Neural cell (in vitro differentiated cells): ENCODE measurements around the gene SH3TC2. TPM values are rescaled to one million over a fixed set of nuclear protein-coding genes. Genes with fewer than 3 reads are reported as not detected.

Experiments used
- H2AFZ ChIP-seq: fragments of 200-600, 300-800 bp; sonication (generic), shearing (Covaris generic); 2 replicates; pipeline ENCODE4 v1.6.0; 2014; ENCODE audit warnings: low read depth, mild to moderate bottlenecking, antibody characterized with exemption, low read length, moderate library complexity
- H3F3A ChIP-seq: fragments of 200-600 bp; shearing (Covaris generic); 2 replicates; pipeline ENCODE4 v1.6.1; 2016; ENCODE audit warnings: mild to moderate bottlenecking, moderate library complexity, mixed read lengths, antibody characterized with exemption, low read length; ENCODE audit not compliant: insufficient read depth, poor library complexity, severe bottlenecking
- H3K27ac ChIP-seq: fragments of 200-600, 300-800 bp; sonication (generic), shearing (Covaris generic); 2 replicates; pipeline ENCODE4 v1.5.1; 2014; ENCODE audit warnings: mild to moderate bottlenecking, low read length, moderate library complexity
- H3K27me3 ChIP-seq: fragments of 300-800, 200-600 bp; sonication (generic), shearing (Covaris generic); 2 replicates; pipeline ENCODE4 v1.6.0; 2014; ENCODE audit warnings: mild to moderate bottlenecking, low read depth, low read length, moderate library complexity; ENCODE audit not compliant: insufficient read depth
- H3K36me3 ChIP-seq: fragments of 300-800, 200-600 bp; sonication (generic), shearing (Covaris generic); 2 replicates; pipeline ENCODE4 v1.5.1; 2014; ENCODE audit warnings: mild to moderate bottlenecking, antibody characterized with exemption, low read length, moderate library complexity; ENCODE audit not compliant: insufficient read depth
- H3K4me2 ChIP-seq: fragments of 300-800, 200-600 bp; sonication (generic), shearing (Covaris generic); 2 replicates; pipeline ENCODE4 v1.6.0; 2014; ENCODE audit warnings: mild to moderate bottlenecking, low read length
- H3K4me3 ChIP-seq: fragments of 300-800, 200-600 bp; sonication (generic), shearing (Covaris generic); 2 replicates; pipeline ENCODE4 v1.5.1; 2014; ENCODE audit warnings: mild to moderate bottlenecking, low read length, moderate library complexity
- H3K79me2 ChIP-seq: fragments of 200-600 bp; shearing (Covaris generic); replicated peaks from 2 replicates; pipeline ENCODE4 v1.6.0; 2014; ENCODE audit warnings: mild to moderate bottlenecking, low read length, moderate library complexity; ENCODE audit not compliant: insufficient read depth
- H3K9ac ChIP-seq: fragments of 300-800, 200-600 bp; sonication (generic), shearing (Covaris generic); 2 replicates; pipeline ENCODE4 v1.6.1; 2016; ENCODE audit warnings: mild to moderate bottlenecking, low read length, mixed read lengths
- H3K9me2 ChIP-seq: fragments of 200-600 bp; shearing (Covaris generic); 2 replicates; pipeline ENCODE4 v1.6.1; 2016; ENCODE audit warnings: mild to moderate bottlenecking, low read length, mixed read lengths; ENCODE audit not compliant: insufficient read depth
- H3K9me3 ChIP-seq: fragments of 200-600, 300-800 bp; sonication (generic), shearing (Covaris generic); 2 replicates; pipeline ENCODE4 v1.6.1; 2016; ENCODE audit warnings: mild to moderate bottlenecking, mixed run types, low read length, moderate library complexity, mixed read lengths
- H4K20me1 ChIP-seq: fragments of 200-600 bp; shearing (Covaris generic); 2 replicates; pipeline ENCODE4 v1.6.1; 2016; ENCODE audit warnings: mild to moderate bottlenecking, mixed run types; ENCODE audit not compliant: insufficient read depth
- CTCF ChIP-seq: fragments of 450-650 bp; IDR thresholded peaks from 2 replicates; pipeline ENCODE4 v1.5.1; 2014; ENCODE audit warnings: antibody characterized with exemption, mild to moderate bottlenecking, moderate library complexity; ENCODE audit not compliant: poor library complexity, severe bottlenecking
- EP300 ChIP-seq: fragments of 450-650 bp; conservative IDR thresholded peaks from 2 replicates; pipeline ENCODE4 v1.6.1; 2014; ENCODE audit warnings: antibody characterized with exemption, mild to moderate bottlenecking, moderate library complexity; ENCODE audit not compliant: poor library complexity, severe bottlenecking
- EZH2 ChIP-seq: fragments of 200-600, 300-800 bp; shearing (Covaris generic), sonication (generic); IDR thresholded peaks from 2 replicates; pipeline ENCODE4 v1.6.1; 2014; ENCODE audit warnings: antibody characterized with exemption, low read length, borderline replicate concordance, mild to moderate bottlenecking; ENCODE audit not compliant: insufficient read depth, poor library complexity, severe bottlenecking
- MXI1 ChIP-seq: fragments of 450-650 bp; conservative IDR thresholded peaks from 2 replicates; pipeline ENCODE4 v1.6.1; 2014; ENCODE audit warnings: antibody characterized with exemption, mild to moderate bottlenecking; ENCODE audit not compliant: poor library complexity, severe bottlenecking
- POLR2AphosphoS5 ChIP-seq: IDR thresholded peaks from 2 replicates; pipeline ENCODE4 v1.6.1; 2012
- RAD21 ChIP-seq: fragments of 450-650 bp; conservative IDR thresholded peaks from 2 replicates; pipeline ENCODE4 v1.6.1; 2014; ENCODE audit warnings: antibody characterized with exemption, mild to moderate bottlenecking, moderate library complexity
- REST ChIP-seq: IDR thresholded peaks from 2 replicates; pipeline ENCODE4 v1.6.1; 2012; ENCODE audit warnings: borderline replicate concordance
- SMC3 ChIP-seq: fragments of 450-650 bp; conservative IDR thresholded peaks from 2 replicates; pipeline ENCODE4 v1.6.1; 2014; ENCODE audit warnings: antibody characterized with exemption, mild to moderate bottlenecking, moderate library complexity; ENCODE audit not compliant: poor library complexity
- TAF1 ChIP-seq: IDR thresholded peaks from 2 replicates; pipeline ENCODE4 v1.6.1; 2012; ENCODE audit warnings: low read depth
- polyA plus RNA-seq: library from polyadenylated mRNA; depleted of rRNA; stranded (reverse); fragments of >200 nt; gene quantifications from 2 replicates; pipeline ENCODE4 v1.2.3, GENCODE V29; 2014

Gene SH3TC2
- polyA plus RNA-seq, 1 donor from 2014 or later, result not detected

- H3K4me2 ChIP-seq, result no peak overlapping the region
- no peaks in the 10 kb centered on the region for H3K9me2 ChIP-seq
- no peak overlapping the region for H3K4me3 ChIP-seq
- no peak overlapping the region for H2AFZ ChIP-seq
- H3K27ac ChIP-seq, result no peak overlapping the region
- TF ChIP-seq EZH2, result no peak
- TF ChIP-seq CTCF, result no peak
- no peak for TF ChIP-seq SMC3
- no peak for TF ChIP-seq EP300
- no peak for TF ChIP-seq POLR2AphosphoS5
- no peak for TF ChIP-seq REST
- TF ChIP-seq TAF1, result no peak
- TF ChIP-seq RAD21, result no peak
- no peak for TF ChIP-seq MXI1
- H3F3A ChIP-seq, result no peaks in the 10 kb centered on the region
- no peaks in the 10 kb centered on the region for H3K36me3 ChIP-seq
- no peaks in the 10 kb centered on the region for H3K79me2 ChIP-seq
- no peaks in the 10 kb centered on the region for H4K20me1 ChIP-seq
- H3K9ac ChIP-seq, result no peak overlapping the region
- H3K27me3 ChIP-seq, result no peaks in the 10 kb centered on the region
- H3K9me3 ChIP-seq, result no peaks in the 10 kb centered on the region
Measured at GRCh38 chr5:149015561-149015960, 47.3 kb downstream of the SH3TC2 start.

GRCh38 chr5:149015126-149015525 is 47.7 kb downstream of the SH3TC2 start:
- Histone ChIP-seq H3K4me3 (no peak overlapping the region), H3K4me2 (no peak overlapping the region), H3F3A (no peaks in the 10 kb centered on the region), H4K20me1 (no peaks in the 10 kb centered on the region), H3K9me3 (no peaks in the 10 kb centered on the region), H3K36me3 (no peaks in the 10 kb centered on the region), H3K9me2 (no peaks in the 10 kb centered on the region), H3K79me2 (no peaks in the 10 kb centered on the region), H2AFZ (no peak overlapping the region), H3K9ac (no peak overlapping the region), H3K27me3 (no peaks in the 10 kb centered on the region), H3K27ac (no peak overlapping the region)
- TF ChIP-seq REST (no peak), EZH2 (no peak)
